Gastroesophageal sphincter (tissue), 4 donors: ENCODE measurements around the gene PFDN4. TPM values are rescaled to one million over a fixed set of nuclear protein-coding genes. Genes with fewer than 3 reads are reported as not detected.

Experiments used
- ATAC-seq: fragments of 150-250 bp; one replicate; pipeline ENCODE4 v1.9.1; 2016; ENCODE audit warnings: mild to moderate bottlenecking, moderate library complexity
- H3K27ac ChIP-seq, 4 donors: fragments of 200-600 bp; sonication (generic) in 3 of 4; 1 replicate in 3 of 4; 2 replicates in 1 of 4; pipeline ENCODE4 v1.5.1; 2016 to 2019
- H3K27me3 ChIP-seq: fragments of 200-600 bp; sonication (generic); one replicate; pipeline ENCODE4 v1.5.1; 2019
- H3K36me3 ChIP-seq, 2 donors: fragments of 200-600 bp; sonication (generic); one replicate each; pipeline ENCODE4 v1.5.1; 2019; ENCODE audit warnings: control low read depth in 1 of 2
- H3K4me1 ChIP-seq, 3 donors: fragments of 200-600 bp; sonication (generic); 1 replicate in 2 of 3; 2 replicates in 1 of 3; pipeline ENCODE4 v1.5.1; 2016 to 2019; ENCODE audit warnings: control low read depth in 2 of 3
- H3K4me3 ChIP-seq, 2 donors: fragments of 200-600 bp; sonication (generic); one replicate each; pipeline ENCODE4 v1.5.1; 2019; ENCODE audit warnings: mild to moderate bottlenecking in 1 of 2, moderate library complexity in 1 of 2
- H3K9me3 ChIP-seq, 3 donors: fragments of 200-600 bp; sonication (generic); one replicate each; pipeline ENCODE4 v1.5.1; 2017 to 2019; ENCODE audit warnings: control low read depth in 2 of 3
- CTCF ChIP-seq, 4 experiments: fragments of 200-600 bp in 2 of 4; fragments of 450-650 bp in 2 of 4; sonication (generic) in 1 of 4; IDR thresholded peaks; one replicate each; pipeline ENCODE4 v1.5.1; 2017 to 2019; ENCODE audit warnings: antibody characterized with exemption in 4 of 4, mild to moderate bottlenecking in 2 of 4, moderate library complexity in 2 of 4
- EP300 ChIP-seq: sonication (generic); formaldehyde crosslinking; IDR thresholded peaks from one replicate; pipeline ENCODE4 v1.6.1; 2017; ENCODE audit warnings: antibody characterized with exemption, mild to moderate bottlenecking
- POLR2A ChIP-seq, 2 donors: fragments of 450-650 bp; IDR thresholded peaks; one replicate each; pipeline ENCODE4 v1.6.1; 2017; ENCODE audit warnings: antibody characterized with exemption in 2 of 2, mild to moderate bottlenecking in 2 of 2, moderate library complexity in 1 of 2
- POLR2AphosphoS5 ChIP-seq: sonication (generic); formaldehyde crosslinking; IDR thresholded peaks from one replicate; pipeline ENCODE4 v1.6.1; 2017; ENCODE audit warnings: antibody characterized with exemption
- WGBS, 2 donors: methylation state at CpG; one replicate each; pipeline ENCODE4 v1.1.5; 2018; ENCODE audit warnings: low coverage in 1 of 2; 5-methylcytosine and 5-hydroxymethylcytosine counted together
- total RNA-seq, 4 donors: library from RNA; depleted of rRNA; stranded (reverse); fragments of >200 nt; gene quantifications; one replicate each; pipeline ENCODE4 v1.1.0, GENCODE V29; 2016

The PFDN4 gene
- total RNA-seq, 4 donors from 2014 or later = 39.2 to 91.8 (median 48.5) TPM

GRCh38 chr20:54176610-54177009 is 31.3 kb upstream of the PFDN4 start:
- no peak for ATAC-seq
- H3K4me1 ChIP-seq = peaks cover 0 to 24% (median 11%) of the 10 kb centered on the region in 3 donors
- H3K4me3 ChIP-seq = no peak overlapping the region
- 60 to 87% methylated on average over 2 of the region's 2 CpGs for WGBS, 2 donors
- no peaks in the 10 kb centered on the region for H3K9me3 ChIP-seq
- no peaks in the 10 kb centered on the region for H3K36me3 ChIP-seq
- peaks cover 67% of the 10 kb centered on the region for H3K27me3 ChIP-seq
- TF ChIP-seq POLR2A (IDR thresholded peaks at IDR 0.05) = no peak
- TF ChIP-seq POLR2AphosphoS5 = no peak
- TF ChIP-seq CTCF (IDR thresholded peaks at IDR 0.05) = no peak
- TF ChIP-seq EP300 = no peak
- no peak overlapping the region for H3K27ac ChIP-seq

- Histone ChIP-seq H3K4me3 (no peak overlapping the region), H3K27ac (no peak overlapping the region), H3K27me3 (peaks cover 62% of the 10 kb centered on the region), H3K9me3 (no peaks in the 10 kb centered on the region), H3K36me3 (no peaks in the 10 kb centered on the region), H3K4me1 (peaks cover 0 to 24% (median 11%) of the 10 kb centered on the region in 3 donors)
- 84 to 93% methylated on average over 6 of the region's 6 CpGs for WGBS, 2 donors
- no peak for ATAC-seq
- TF ChIP-seq CTCF (IDR thresholded peaks at IDR 0.05) (no peak), EP300 (no peak), POLR2A (IDR thresholded peaks at IDR 0.05) (no peak), POLR2AphosphoS5 (no peak)
Observed at GRCh38 chr20:54177378-54177777, 30.5 kb upstream of the PFDN4 start.

GRCh38 chr20:54178256-54178655 is 29.6 kb upstream of the PFDN4 start:
- TF ChIP-seq EP300 = no peak
- TF ChIP-seq CTCF (IDR thresholded peaks at IDR 0.05) = no peak
- no peak for TF ChIP-seq POLR2A (IDR thresholded peaks at IDR 0.05)
- TF ChIP-seq POLR2AphosphoS5 = no peak
- no peak overlapping the region for H3K27ac ChIP-seq
- H3K27me3 ChIP-seq = peaks cover 53% of the 10 kb centered on the region
- H3K4me3 ChIP-seq = no peak overlapping the region
- 53 to 56% methylated on average over 2 of the region's 2 CpGs for WGBS, 2 donors
- ATAC-seq = no peak
- no peaks in the 10 kb centered on the region for H3K36me3 ChIP-seq
- H3K9me3 ChIP-seq = no peaks in the 10 kb centered on the region
- peaks cover 0 to 15% (median 10%) of the 10 kb centered on the region in 3 donors for H3K4me1 ChIP-seq

- 36 to 76% methylated on average over 2 of the region's 2 CpGs for WGBS, 2 donors
- Histone ChIP-seq H3K4me3 (no peak overlapping the region), H3K4me1 (no peaks in the 10 kb centered on the region), H3K9me3 (no peaks in the 10 kb centered on the region), H3K27ac (no peak overlapping the region), H3K36me3 (no peaks in the 10 kb centered on the region), H3K27me3 (peaks cover 40% of the 10 kb centered on the region)
- no peak for ATAC-seq
- TF ChIP-seq POLR2AphosphoS5 (no peak), CTCF (IDR thresholded peaks at IDR 0.05) (no peak), POLR2A (IDR thresholded peaks at IDR 0.05) (no peak), EP300 (no peak)
Observed at GRCh38 chr20:54179946-54180345, 27.9 kb upstream of the PFDN4 start.

- TF ChIP-seq POLR2AphosphoS5 = no peak
- no peak for TF ChIP-seq POLR2A (IDR thresholded peaks at IDR 0.05)
- no peak for TF ChIP-seq CTCF (IDR thresholded peaks at IDR 0.05)
- Histone ChIP-seq H3K27ac (no peak overlapping the region), H3K4me3 (no peak overlapping the region), H3K9me3 (no peaks in the 10 kb centered on the region), H3K27me3 (peaks cover 40% of the 10 kb centered on the region), H3K36me3 (no peaks in the 10 kb centered on the region), H3K4me1 (no peaks in the 10 kb centered on the region)
- 72 to 75% methylated on average over 1 of the region's 1 CpG for WGBS, 2 donors
- ATAC-seq = no peak
Observed at GRCh38 chr20:54180931-54181330, 27.0 kb upstream of the PFDN4 start.
